Subcutaneous abdominal adipose tissue (tissue), 5 donors: ENCODE results near the gene MSANTD1.

Experiments used
- H3K27ac ChIP-seq: one replicate; pipeline ENCODE4 v1.7.0; 2013; ENCODE audit warnings: low read depth, mild to moderate bottlenecking, inconsistent platforms, low read length, moderate library complexity
- H3K27me3 ChIP-seq, 5 donors: one replicate each; pipeline ENCODE4 v1.7.0; 2013; ENCODE audit warnings: low read length in 5 of 5, inconsistent platforms in 1 of 5; ENCODE audit not compliant: control insufficient read depth in 5 of 5, insufficient read depth in 4 of 5
- H3K36me3 ChIP-seq, 5 donors: one replicate each; pipeline ENCODE4 v1.7.0; 2013; ENCODE audit warnings: low read length in 5 of 5; ENCODE audit not compliant: control insufficient read depth in 5 of 5, insufficient read depth in 5 of 5
- H3K4me1 ChIP-seq, 5 donors: one replicate each; pipeline ENCODE4 v1.7.0; 2013; ENCODE audit warnings: low read length in 5 of 5, mild to moderate bottlenecking in 3 of 5, moderate library complexity in 1 of 5; ENCODE audit not compliant: control insufficient read depth in 5 of 5, insufficient read depth in 5 of 5
- H3K4me3 ChIP-seq, 5 donors: one replicate each; pipeline ENCODE4 v1.7.0; 2013; ENCODE audit warnings: low read length in 5 of 5, low read depth in 1 of 5
- H3K9ac ChIP-seq, 5 donors: one replicate each; pipeline ENCODE4 v1.7.0; 2013; ENCODE audit warnings: low read length in 5 of 5, mild to moderate bottlenecking in 4 of 5, moderate library complexity in 3 of 5
- H3K9me3 ChIP-seq, 5 donors: one replicate each; pipeline ENCODE4 v1.7.0; 2013; ENCODE audit warnings: low read length in 5 of 5; ENCODE audit not compliant: control insufficient read depth in 5 of 5
- donor health status: healthy.
- donor health status: healthy.
- donor health status: healthy.
- donor health status: healthy.
- donor health status: healthy.

MSANTD1 gene

DNA sequence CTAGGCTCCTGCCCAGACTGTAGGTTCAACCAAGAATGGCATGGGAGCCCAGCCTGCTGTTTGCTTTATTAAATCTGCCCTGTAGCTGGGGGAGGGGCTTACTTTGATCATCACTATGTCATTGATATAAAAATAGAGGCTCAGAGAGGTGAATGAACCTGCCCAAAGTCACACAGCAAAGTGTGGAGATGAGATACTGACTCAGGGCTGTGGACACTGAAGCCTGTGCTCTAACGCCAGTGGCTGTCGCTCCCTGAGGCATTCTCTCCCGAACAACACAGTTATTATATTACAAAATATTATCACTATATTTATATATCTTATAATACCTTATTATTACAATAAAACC lies 3.5 kb downstream of the MSANTD1 start:
- no peak overlapping the region for H3K9ac ChIP-seq
- H3K4me3 ChIP-seq: no peak overlapping the region
- H3K4me1 ChIP-seq: peaks cover 0 to 4% (median 0%) of the 10 kb centered on the region in 5 donors
- H3K36me3 ChIP-seq: peaks cover 0 to 26% (median 6%) of the 10 kb centered on the region in 5 donors
- no peaks in the 10 kb centered on the region for H3K9me3 ChIP-seq
- no peaks in the 10 kb centered on the region for H3K27me3 ChIP-seq
- H3K27ac ChIP-seq: no peak overlapping the region

DNA sequence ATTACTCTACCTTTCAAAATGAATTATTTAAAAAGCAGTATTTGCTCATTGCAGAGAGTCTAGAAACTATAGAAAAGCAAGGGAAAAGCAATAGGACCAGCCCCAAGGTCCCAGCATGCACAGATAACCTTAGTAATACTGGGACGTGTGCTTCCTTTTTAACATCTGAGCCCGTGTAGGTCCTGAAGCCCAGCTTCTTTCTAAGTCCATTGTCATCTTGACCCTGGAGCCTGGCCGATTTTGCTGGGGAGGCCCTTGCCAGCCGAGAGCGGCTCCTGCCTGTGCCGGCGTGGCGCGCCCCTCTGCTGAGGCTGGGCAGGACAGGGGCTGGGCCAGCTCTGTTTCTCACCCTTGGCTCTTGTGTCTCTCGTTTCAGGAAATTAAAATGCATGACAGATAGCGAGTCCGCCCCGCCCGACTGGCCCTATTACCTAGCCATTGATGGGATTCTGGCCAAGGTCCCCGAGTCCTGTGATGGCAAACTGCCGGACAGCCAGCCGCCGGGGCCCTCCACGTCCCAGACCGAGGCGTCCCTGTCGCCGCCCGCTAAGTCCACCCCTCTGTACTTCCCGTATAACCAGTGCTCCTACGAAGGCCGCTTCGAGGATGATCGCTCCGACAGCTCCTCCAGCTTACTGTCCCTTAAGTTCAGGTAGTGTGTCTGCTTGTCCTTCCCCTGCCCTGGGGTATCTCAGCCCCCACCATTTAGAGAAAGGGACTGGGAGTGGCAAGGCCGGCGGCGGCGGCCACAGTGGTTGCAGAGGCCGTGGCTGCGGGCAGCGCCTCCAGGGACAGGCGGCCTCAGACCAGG lies 4.1 kb downstream of the MSANTD1 start:
- Histone ChIP-seq H3K27ac (no peak overlapping the region), H3K9ac (no peak overlapping the region), H3K9me3 (no peaks in the 10 kb centered on the region), H3K36me3 (peaks cover 0 to 30% (median 6%) of the 10 kb centered on the region in 5 donors), H3K4me3 (no peak overlapping the region), H3K27me3 (no peaks in the 10 kb centered on the region), H3K4me1 (peaks cover 0 to 4% (median 0%) of the 10 kb centered on the region in 5 donors)

DNA sequence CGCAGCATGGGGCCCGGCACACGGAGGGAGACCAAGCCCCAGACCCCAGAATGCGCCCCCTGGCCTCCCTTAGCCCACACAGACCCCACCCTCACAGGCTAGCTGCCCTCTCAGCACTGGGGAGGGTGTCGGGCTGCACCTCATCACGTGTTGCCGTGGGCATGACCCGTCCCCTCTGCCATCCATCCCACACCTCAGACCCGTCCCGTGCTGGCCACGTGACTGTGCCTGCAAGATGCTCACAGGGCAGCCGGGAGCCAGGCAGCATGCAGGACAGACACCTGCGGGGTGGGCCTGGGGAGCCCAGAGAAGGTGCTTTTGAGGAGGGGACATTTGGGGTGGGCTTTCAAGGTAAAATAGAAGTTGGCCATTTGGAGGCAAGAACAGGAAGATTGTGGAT lies 4.8 kb downstream of the MSANTD1 start:
- Histone ChIP-seq H3K27ac (no peak overlapping the region), H3K36me3 (peaks cover 0 to 30% (median 6%) of the 10 kb centered on the region in 5 donors), H3K4me3 (no peak overlapping the region), H3K9ac (no peak overlapping the region), H3K27me3 (no peaks in the 10 kb centered on the region), H3K9me3 (no peaks in the 10 kb centered on the region), H3K4me1 (peaks cover 0 to 4% (median 0%) of the 10 kb centered on the region in 5 donors)

DNA sequence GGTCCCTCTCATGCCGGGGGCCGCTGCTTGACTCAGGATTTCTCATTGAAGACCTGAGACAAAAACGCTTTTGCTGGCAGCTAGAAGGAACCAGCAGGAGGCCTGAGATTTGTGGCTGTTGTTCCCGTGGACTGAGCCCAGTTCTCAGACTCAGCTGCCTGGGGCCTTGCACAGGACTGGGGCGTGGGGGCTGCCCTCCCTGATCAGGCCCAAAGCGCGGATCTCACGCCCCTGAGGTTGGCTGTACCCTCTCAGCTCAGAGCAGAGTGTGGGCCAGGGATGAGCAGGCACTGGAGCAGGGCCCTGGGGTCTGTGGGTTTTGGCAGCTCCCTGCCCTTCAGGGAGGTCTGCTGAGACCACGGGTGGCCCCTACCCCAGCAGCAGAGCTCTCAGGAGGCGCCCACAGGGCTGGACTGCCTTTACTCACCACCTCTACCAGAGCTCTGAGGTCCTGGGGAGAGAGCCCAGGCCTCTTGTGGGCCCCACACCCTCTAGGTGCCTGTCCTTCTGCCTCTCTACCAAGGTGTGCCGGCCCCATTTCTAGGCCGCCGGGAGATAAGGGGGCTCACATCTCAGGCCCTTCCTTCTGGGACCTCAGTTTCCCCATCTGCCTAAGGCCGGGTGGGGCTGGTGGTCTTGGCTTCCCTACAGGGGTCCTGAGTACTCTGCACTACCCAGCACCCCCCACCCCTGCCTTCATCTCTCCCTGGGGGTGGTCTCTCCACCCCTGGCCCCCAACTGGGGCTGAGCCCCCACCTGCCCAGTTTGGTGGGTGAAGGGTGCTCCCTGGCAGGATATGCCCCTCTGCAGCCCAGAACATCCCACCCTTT lies 5.6 kb downstream of the MSANTD1 start:
- peaks cover 0 to 30% (median 6%) of the 10 kb centered on the region in 5 donors for H3K36me3 ChIP-seq

DNA sequence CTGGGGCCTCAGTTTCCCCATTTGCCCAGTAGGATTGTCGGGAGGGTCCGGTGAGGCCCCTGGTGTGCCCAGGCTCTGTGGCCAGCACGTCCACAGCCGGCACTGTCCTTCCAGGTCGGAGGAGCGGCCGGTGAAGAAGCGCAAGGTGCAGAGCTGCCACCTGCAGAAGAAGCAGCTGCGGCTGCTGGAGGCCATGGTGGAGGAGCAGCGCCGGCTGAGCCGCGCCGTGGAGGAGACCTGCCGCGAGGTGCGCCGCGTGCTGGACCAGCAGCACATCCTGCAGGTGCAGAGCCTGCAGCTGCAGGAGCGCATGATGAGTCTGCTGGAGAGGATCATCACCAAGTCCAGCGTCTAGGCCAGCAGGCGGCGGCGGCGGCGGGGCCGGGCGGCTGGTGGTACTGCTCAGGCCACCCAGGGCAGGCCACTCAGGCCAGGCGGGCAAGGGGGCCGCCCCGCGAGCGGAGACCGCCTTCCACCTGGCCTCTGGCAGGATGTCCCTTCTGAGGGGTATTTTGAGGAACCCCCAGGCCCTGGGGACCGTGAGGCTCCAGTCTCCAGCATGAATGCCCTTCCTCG lies 6.7 kb downstream of the MSANTD1 start:
- peaks cover 0 to 30% (median 6%) of the 10 kb centered on the region in 5 donors for H3K36me3 ChIP-seq
- H3K27ac ChIP-seq: no peak overlapping the region
- no peaks in the 10 kb centered on the region for H3K9me3 ChIP-seq
- peaks cover 0 to 4% (median 0%) of the 10 kb centered on the region in 5 donors for H3K4me1 ChIP-seq
- no peaks in the 10 kb centered on the region for H3K27me3 ChIP-seq
- no peak overlapping the region for H3K4me3 ChIP-seq
- no peak overlapping the region for H3K9ac ChIP-seq

More for the DNA sequence above, 5.6 kb downstream of the MSANTD1 start:
- Histone ChIP-seq H3K27me3 (no peaks in the 10 kb centered on the region), H3K9me3 (no peaks in the 10 kb centered on the region), H3K9ac (no peak overlapping the region), H3K4me3 (no peak overlapping the region), H3K27ac (no peak overlapping the region), H3K4me1 (peaks cover 0 to 4% (median 0%) of the 10 kb centered on the region in 5 donors)

DNA sequence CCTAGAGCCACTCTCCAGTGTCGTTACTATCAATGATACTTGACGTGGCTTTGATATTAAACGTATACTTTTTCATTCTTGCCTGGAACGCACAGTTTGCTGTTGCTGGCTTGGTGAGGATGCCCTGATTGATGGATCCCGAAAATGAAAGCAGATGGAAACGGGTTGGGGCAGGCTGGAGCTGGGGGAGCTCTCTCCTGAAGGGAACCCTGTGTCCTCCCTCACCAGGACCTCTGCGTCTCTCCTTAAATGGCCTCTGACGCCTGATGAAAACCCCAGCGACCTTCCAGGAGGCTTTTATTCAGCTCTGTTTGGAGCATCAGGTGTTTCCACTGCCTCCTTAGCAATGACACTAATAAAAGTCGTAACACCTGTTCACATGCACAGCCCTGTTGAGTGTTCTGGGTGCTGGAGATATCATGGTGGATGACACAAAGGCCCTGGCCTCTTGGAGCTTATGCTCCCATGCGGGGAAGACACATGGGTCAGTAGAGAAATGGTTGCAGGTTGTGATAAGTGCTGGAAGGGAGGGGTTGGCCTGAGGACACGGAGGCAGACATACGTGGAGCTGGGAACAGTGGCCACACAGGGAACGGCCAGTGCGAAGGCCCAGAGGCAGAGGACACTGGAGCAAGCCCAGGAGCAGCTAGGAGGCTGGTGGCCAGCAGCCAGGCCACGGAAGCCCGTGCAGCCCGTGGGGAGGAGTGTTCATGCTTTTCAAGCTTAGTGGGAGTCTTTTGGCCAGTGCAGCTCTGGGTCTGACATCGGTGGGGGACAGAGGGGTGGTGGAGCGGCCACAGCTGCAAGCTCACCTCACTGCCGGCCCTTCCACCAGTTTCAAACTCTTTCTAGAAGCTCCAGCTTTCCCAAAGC lies 7.5 kb downstream of the MSANTD1 start:
- no peaks in the 10 kb centered on the region for H3K27me3 ChIP-seq
- H3K9ac ChIP-seq: no peak overlapping the region
- no peak overlapping the region for H3K27ac ChIP-seq
- no peak overlapping the region for H3K4me3 ChIP-seq
- H3K36me3 ChIP-seq: peaks cover 0 to 30% (median 6%) of the 10 kb centered on the region in 5 donors
- peaks cover 0 to 4% (median 0%) of the 10 kb centered on the region in 5 donors for H3K4me1 ChIP-seq
- no peaks in the 10 kb centered on the region for H3K9me3 ChIP-seq

DNA sequence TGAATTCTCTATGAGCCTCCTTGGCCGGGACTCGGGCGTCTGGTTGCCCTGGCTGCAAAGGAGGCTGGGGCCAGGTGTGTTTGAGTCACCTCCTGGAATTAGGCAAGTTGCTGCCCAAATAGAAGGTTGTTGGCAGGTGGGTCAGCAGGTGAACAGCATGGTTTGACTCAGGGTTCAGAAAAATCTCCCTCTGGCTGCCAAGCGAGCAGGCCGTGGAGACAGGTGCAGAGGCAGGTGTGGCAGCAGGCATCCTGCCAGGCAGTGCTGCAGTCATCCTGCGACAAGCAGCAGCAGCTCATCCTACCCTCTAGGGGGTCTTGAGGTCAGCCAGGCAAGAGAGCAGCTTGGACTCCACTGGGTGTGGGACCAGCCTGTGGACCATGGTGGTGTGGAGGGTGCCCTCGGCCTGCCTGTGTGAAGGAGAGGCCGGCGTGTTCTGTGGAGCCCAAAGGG lies 8.2 kb downstream of the MSANTD1 start:
- Histone ChIP-seq H3K4me1 (peaks cover 0 to 4% (median 0%) of the 10 kb centered on the region in 5 donors), H3K27ac (no peak overlapping the region), H3K27me3 (peaks cover 0 to 1% (median 0%) of the 10 kb centered on the region in 5 donors), H3K36me3 (peaks cover 0 to 30% (median 6%) of the 10 kb centered on the region in 5 donors), H3K9me3 (no peaks in the 10 kb centered on the region), H3K9ac (peak overlapping the region in 1 of 5 donors; percentile 28), H3K4me3 (no peak overlapping the region)

DNA sequence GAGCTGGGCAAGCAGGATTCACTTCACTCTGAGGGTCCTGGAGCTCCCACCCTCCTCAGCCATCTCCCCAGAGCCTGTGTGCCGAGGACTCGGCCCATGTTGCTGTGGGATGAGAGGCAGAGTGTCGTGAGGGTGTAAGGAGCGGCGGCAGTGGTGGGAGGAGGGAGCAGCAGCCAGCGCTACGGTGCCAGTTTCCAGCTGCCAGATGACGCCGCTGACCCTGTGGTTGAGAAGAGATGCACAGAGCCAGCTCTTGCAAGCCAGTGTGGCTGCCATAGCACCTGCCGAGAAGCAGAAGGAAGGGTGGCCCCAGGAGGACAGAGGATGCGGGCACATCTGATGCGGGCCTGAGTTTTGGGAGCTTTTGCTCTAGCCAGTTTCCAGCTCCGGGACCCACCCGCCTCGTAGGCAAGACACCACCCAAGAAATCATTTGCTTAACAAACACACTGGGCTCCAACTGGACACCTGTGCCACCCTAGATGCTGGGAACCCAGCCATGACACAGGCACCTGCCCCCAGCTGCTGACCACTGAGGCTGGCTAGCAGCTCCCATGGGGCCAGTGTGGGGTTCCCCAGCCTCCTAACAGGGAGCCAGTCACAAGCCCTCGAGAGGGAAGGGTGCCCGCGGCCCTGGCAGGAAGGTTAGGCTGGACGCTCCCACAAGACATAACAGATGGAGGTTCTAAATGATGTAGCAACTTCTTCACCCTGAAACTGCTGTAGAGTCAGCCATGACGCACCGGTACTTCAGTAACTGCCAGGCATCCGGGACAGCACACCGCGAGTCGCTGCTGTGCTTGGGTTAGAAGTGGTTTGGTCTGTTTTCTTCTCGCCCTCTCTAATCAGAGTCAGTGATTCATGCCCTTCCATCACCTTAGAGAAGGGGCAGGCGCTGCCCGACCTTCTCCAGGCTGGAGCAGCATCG lies 8.9 kb downstream of the MSANTD1 start:
- H3K9me3 ChIP-seq: no peaks in the 10 kb centered on the region
- H3K4me1 ChIP-seq: peaks cover 0 to 2% (median 0%) of the 10 kb centered on the region in 5 donors
- H3K27me3 ChIP-seq: peaks cover 0 to 7% (median 0%) of the 10 kb centered on the region in 5 donors
- H3K9ac ChIP-seq: peak overlapping the region in 1 of 5 donors; percentile 28
- no peak overlapping the region for H3K27ac ChIP-seq
- H3K4me3 ChIP-seq: no peak overlapping the region
- peaks cover 0 to 30% (median 6%) of the 10 kb centered on the region in 5 donors for H3K36me3 ChIP-seq
